CD1c-positive myeloid dendritic cell (primary cell): ENCODE measurements around the gene PC.
"Not testable (repeated sequence)": the region's sequence is repeated elsewhere in the genome, so short reads cannot be mapped to it uniquely, and the experiment has no call there.

Experiments used
- DNase-seq: peaks from one replicate; pipeline ENCODE4 v3.0.0-alpha.2; 2016; ENCODE audit errors: extremely low spot score

PC gene

GRCh38 chr11:66841861-66842260 is 116.3 kb downstream of the PC start:
- DNase-seq, result no peak

- no peak for DNase-seq
Measured at GRCh38 chr11:66840317-66841091, 117.7 kb downstream of the PC start.

- no peak for DNase-seq
Measured at GRCh38 chr11:66835768-66836405, 122.3 kb downstream of the PC start.

DNA sequence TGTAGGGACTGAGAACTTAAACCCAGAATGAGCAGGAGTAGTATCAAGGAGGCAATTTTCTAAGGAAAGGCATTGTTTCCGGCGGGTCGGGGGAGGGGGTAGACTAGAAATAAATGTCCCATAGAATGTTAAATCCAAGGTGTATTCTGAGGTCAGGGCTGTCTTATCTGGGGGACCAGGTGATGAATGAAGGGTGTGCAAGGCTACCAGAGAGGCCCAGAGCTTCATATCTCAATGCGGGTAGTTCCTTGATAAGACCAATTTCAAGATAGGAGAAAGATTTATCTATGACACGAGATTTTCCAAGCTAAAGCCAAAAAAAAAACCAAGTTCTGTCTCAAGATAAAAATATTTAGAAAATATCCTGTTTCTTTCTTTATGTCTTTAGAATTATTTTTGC is 123.2 kb downstream of the PC start:
- DNase-seq, result no peak

DNA sequence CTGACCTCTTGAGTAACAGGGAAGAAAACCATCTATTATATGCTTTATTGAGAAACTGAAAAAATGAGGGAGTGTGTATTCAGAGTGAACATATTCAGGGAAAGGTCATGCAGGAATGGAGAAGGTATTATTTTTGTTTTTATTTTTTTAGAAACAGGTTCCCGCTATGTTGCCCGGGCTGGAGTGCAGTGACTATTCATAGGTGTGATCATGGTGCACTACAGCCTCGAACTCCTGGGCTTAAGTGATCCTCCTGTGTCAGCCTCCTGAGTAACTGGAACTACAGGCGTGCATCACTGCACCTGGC is 123.7 kb downstream of the PC start:
- no peak for DNase-seq

DNA sequence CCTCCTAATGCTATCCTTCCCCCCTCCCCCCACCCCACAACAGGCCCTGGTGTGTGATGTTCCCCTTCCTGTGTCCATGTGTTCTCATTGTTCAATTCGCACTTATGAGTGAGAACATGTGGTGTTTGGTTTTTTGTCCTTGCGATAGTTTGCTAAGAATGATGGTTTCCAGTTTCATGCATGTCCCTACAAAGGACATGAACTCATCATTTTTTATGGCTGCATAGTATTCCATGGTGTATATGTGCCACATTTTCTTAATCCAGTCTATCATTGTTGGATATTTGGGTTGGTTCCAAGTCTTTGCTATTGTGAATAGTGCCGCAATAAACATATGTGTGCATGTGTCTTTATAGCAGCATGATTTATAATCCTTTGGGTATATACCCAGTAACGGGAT is 133.6 kb downstream of the PC start:
- not testable (repeated sequence) for DNase-seq

- DNase-seq, result no peak
Measured at GRCh38 chr11:66823700-66824099, 134.5 kb downstream of the PC start.

DNA sequence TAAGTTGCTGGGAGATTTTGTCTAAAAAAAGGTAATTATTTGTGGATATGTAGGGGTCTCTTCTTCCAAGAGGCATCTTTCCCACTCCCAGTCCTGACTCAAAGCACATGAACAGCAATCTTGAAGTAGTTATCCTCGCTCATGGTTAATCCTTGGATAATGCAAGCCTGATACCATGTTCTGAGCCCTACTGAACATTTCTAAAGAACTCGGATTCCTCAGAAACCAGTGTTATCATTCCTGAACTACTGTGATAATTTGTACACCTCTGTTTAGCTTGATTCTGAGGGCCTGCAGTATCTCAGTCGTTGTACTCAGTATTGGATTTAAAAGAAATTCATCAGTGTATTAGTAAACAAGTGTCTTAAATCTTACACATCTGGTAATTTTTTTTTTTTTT is 137.3 kb downstream of the PC start:
- no peak for DNase-seq

DNA sequence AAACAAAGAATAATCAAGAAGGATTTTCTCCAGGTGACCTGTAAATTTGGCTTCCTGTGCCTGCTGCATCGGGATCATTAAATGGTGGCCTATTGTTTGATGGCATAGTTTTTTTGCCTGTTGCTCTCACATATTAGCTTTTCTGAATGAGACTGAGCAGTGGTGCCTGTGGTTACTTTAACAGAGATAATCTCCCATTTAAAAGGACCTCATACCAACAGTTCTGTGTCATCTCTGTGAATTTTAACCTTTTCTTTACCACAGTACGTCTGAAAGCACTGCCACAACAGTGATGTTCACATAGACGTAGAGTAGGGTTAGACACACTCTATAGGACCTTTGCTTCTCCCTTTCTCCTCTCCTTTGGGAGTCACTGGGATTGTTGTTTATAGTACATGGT is 137.8 kb downstream of the PC start:
- DNase-seq, result no peak

GRCh38 chr11:66818231-66818955 is 139.8 kb downstream of the PC start:
- DNase-seq, result no peak

DNA sequence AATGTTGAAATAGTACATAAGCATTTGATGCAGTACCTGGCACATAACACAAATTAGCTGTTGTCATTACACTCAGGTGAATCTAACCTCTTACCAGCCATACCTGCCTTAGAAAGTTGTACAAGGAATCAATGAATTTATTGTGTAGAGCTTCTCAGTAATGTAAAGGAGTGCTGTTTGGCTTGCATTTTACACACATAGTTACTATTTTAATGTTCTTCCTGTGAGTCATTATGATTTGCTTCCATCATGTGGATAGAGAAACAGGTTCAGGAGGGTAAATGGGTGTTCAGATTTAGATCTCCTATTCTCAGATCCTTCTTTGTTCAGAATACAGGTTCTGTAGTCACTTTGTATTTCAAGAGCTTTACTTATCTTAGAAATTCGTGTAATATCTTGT is 142.5 kb downstream of the PC start:
- DNase-seq, result no peak

DNA sequence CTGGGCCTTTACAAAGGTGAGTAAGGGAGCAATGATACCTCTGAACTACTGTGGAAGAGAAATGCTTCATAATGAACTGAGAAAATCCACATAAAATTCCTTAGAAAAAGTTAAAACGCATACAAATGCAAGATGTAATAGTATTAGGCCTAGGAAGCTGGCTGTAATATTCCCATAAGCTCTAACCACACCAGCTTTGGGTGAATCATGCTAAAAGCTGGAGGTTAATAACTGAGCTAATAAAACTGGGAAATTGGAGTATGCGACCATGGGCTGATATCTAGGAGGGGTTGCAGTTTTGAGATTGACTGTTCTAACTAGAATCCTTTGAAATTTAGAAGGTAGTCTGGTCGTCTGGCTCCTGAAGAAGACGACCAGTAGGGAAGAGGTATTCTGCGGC is 143.5 kb downstream of the PC start:
- DNase-seq, result no peak

- DNase-seq, result no peak
Measured at GRCh38 chr11:66810576-66811185, 147.5 kb downstream of the PC start.

GRCh38 chr11:66809592-66809991 is 148.6 kb downstream of the PC start:
- DNase-seq, result no peak

DNA sequence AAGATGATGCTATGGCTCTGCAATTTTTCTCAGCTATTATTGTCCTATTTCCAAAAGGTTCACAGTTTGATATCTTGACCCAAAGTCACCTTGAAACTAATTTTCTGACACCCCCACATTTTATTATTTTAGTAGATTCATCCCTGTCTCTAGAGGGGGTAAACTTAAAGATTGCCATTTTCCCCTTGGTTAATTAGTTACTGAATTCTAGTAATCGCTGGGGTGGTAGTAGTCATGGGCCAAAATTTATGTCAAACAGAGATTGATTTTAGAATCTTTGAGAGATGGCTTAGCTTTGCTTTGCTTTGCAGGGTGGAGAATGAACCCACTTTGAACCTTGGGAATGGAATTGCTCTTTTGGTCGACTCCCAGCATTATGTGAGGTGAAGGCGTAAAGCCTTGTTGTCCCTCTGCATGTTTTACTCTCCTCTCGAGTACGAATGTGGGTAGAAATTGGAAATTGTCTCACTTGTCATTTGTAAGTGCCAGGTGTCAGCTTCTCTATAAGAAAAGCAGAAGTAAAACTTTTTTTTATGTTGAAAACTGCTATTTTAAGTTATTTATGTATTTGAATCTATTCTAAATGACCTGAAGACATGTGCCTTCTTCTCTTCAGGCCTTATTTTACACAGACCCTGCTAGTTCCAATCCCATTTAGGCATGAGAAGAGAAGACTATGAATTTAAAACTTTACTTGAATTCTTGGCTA is 157.3 kb downstream of the PC start:
- no peak for DNase-seq

DNA sequence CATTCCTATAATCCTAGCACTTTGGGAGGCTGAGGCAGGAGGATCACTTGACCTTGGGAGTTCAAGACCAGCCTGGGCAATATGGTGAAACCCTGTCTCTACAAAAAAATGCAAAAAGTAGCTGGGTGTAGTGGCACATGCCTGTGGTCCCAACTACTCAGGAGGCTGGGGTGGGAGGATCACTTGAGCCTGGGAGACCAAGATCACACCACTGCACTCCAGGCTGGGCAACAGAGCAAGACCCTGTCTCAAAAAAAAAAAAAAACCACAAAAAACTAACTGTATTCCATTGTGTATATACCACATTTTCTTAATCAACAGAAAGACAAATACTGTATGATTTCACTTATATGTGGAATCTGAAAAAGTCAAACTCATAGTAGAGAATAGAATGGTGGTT is 158.4 kb downstream of the PC start:
- DNase-seq, result not testable (repeated sequence)
